GM19395 (cell line): ENCODE data around the gene LAMA4.
"Not testable (repeated sequence)": the region's sequence is repeated elsewhere in the genome, so short reads cannot be mapped to it uniquely, and the experiment has no call there.

Experiments used
- ATAC-seq: cut with Tn5 transposase; IDR thresholded peaks from one replicate; pipeline ENCODE4 v1.9.1; 2021; ENCODE audit warnings: mild to moderate bottlenecking, moderate library complexity; ENCODE audit not compliant: unreplicated experiment

LAMA4 gene

DNA sequence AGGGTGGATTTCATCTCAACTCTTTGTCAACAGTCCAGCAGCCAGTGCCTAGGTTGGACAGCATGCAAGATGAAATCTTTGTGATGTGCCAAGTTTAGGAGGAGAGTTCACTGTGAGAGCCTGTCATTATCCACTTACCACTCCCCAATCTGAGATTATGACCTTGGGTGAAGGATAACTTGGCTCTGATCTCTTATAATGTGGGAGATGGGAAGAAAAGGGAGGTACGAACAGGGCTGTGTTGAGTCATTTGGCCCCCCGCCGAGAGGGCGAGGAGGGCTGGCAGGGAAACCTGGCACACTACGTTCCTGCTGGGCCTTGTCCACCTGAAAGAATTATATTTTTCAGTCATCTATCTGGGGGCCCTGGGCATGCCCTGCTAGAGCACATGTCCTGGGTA, 35.8 kb downstream of the LAMA4 start:
- ATAC-seq: no peak

DNA sequence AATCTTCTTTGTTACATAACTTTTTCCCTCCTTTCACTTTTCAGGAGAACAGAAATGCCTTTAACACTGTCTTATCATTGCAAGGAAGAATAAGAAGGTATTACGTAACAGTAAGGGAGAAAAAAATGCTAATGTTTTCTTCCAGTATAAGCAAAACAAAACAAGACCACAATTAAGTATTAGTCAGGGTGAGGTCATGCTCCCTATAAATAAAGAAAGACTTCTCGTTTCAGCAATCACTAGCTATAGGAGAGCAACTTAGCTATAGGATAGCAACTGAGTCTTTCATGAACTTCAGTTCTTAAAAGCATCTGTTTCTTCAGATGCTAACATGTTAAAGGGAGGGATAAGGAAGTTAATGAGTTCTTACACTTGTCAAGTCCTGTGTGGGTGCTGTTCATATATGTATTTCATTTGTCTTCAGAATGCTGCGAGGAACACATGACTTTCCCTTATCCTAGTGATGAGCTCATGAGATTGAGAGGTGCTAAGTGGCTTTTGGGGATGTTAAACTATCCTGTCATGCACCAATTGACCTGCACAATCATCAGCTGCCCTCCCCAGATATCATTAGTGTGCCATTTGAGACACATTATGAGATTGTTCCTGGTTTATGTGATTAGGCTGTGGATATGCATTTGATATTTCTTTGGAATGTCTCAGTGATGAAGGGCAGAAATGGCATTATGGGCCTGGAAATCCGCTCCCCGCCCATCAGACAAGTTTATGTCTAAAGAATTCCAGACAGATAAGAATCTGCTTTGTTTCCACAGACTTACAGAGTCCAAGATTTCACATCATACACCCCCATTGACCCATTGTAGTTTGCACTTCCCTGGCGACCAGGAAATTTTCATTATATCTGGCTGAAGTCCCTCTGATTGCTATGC, 37.5 kb downstream of the LAMA4 start:
- no peak for ATAC-seq

DNA sequence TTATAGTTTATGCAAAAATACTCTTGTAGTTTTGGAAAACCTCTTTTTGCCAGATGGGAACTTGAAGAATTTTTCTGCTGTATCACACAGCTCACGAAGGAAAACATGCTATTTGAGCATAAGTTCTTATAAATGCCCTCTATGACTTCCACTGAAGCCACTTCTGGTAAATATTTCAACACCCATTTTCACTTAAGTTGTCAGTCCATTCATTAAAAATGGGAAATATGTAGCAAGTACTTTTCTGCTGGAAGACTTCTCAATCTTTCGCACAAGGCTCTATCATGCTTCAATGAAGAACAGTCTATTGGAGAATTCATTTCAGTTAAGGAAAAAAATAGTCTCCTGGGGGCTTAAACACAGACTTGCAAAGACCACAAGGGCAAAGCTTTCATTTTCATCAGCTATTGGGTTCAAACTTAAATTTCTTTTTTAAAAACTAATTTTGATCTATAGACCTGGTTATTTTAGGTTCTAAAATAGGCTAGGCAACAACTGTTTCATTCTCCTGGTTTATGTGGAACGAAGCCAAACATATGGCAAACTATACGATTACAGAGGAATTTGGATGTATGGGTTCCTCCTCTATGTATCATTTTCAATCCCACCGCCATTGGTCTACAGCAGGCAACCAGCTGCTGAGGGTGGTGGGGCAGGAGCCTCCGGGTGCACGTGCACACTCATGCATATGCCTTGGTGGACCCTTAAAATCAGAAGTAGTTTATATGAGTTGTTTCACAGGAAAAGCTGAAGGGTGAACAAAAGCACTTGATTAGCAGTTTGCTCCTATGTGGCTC, 38.7 kb downstream of the LAMA4 start:
- ATAC-seq: no peak

DNA sequence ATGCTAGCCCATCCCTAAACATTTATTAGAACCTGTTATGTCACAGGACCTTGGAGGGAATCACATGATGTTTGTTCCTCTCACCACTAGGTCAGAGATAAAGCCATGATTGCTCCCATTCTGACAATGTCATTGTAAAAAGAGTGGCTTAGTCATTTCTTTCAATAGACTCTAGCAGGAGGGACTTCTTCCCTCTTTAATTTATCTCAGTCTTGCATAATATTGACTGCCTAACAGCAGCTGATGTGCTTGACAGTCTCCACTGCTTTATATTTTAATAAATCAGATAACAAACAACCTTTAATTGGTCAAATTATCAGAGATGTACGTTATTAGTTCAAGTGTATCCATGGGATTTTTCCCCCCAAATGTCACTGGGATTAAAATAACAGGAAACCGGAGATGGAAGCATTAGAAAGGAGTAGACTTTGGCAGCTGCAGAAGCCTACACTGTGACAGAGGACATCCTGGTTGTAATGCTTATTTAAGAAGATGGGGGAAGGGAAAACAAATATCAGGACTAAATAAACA, 39.6 kb downstream of the LAMA4 start:
- ATAC-seq: no peak

DNA sequence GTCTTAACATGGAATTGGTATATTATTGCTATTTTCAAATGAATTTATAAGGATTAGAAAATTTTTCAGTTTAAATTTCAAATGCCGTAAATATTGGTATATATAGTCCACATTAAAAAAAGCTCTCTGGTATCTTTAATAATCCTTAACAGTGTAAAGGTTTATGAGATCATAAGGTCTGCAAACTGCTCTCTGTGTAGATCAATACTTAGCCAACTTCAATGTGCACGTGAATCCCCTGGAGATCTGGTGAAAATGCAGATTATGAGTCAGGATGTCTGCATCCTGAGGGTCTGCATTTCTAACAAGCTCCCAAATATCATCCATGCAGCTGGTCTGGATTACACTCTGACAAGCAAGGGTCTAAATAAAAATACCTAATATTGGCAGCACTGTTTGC, 43.5 kb downstream of the LAMA4 start:
- no peak for ATAC-seq

DNA sequence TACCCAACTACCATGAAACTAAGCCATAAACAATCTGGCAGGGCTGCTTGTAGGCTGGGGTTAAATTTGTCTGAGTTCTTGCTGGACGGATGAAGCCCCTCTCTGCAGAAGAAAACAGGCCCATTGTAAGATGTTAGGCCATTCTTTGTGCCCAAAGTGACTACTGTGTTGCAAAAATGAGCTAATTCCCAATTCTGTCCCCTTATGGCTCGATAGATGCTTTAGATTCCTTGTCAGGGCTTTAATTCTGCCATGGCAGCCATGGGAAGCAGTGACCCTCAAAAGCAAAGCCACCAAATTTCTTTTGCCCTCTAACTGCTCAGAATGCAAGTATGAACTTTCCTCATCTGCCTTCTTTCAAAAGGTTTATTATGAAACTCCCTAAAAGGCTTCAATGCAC, 45.2 kb downstream of the LAMA4 start:
- no peak for ATAC-seq

DNA sequence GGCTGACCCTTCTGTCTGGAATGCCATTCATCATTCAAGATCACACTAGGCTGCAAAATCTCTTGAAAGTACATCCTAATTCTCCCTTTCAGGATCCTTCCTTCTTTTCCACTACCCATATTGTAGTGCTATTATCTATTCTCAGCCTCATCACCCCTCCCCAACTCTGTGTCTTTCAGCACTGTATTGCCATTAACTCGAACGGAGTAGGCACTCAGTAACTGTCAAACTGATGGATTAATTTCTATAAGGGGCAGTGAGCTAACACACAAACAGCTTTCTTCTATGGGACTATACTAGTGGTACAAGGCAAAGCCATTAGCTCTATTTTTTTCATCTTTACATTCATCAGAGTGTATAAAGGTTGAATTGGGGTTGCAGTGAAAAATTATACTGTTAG, 46.6 kb downstream of the LAMA4 start:
- ATAC-seq: no peak

DNA sequence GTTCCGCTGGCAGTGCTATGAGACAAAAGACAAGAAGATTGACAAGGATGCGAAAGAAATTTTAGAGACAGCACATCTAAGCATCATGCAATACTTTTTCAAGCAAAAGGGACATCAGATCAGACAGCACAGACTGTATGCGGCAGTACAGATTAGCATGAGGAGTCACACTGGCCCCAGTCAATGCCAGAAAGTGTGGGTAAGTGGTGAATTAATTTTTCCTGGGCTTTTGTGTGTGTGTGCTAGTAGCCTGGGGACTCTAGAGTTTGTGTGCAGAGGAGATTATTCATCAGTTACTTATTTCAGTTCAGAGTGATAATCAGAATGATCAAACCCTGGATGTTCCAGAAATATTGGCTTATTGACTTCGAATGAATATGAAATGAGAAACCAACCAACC, 47.2 kb downstream of the LAMA4 start:
- ATAC-seq: no peak

DNA sequence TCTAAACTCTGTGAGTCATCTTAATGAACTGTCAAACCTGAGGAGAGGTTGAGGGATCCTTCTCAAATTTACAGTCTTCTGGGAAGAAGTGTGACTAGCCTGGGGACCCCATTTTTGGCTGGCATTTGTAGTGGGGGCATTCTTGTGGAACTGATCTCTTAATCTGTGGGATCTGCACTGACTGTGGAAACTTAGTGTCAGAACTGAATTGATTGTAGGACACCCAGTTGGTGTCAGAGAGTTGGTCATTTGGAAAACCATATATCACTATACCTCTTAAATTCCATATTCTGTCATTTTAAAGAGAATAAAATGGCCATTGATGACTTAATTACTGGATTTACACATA, 48.3 kb downstream of the LAMA4 start:
- ATAC-seq: no peak

DNA sequence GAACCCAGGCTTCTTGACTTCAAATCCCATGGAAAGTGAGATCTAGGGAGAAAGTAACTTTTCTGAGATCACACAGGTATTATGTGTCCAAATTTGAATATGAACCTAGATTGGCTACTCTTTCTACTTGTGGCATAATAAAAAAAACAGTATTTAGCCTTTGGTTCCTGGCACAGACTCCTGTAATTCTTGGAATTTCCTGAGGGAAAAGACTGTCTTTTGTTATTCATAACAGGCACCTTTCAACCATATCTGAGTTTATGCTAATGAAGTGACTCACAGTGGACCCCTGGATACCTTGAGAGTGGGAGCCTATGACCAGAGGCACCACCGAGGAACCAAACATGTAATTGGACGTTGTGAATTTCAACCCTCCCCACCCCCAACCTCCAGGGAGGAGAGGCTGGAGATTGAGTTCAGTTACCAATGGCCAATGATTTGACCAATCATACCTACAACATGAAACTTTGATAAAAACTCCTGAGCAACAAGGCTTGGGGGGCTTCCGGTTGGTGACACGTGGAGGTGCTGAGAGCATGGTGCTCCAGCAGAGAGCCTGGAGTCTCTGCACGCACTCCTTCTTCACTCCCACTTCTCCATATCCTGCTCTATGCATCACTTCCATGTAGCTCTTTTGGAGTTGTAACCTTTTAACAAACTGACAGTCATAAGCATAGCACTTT, 48.8 kb downstream of the LAMA4 start:
- ATAC-seq: no peak

DNA sequence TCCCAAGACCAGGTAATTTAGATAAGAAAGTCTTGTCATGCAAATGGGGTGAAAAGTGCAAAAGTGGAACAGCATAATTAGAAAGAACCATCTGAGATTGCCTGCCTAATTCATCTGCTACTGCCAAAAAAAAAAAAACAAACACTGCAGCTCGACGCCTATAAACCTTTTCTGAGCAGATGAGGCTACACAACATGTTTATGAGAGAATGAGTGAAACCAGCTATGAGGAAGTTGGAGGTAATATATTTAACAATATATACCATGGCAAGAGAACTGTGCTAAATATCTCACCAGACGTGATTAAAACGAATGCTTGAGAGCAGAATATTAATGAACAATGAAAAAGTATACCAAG, 50.0 kb downstream of the LAMA4 start:
- ATAC-seq: peak; percentile 9

DNA sequence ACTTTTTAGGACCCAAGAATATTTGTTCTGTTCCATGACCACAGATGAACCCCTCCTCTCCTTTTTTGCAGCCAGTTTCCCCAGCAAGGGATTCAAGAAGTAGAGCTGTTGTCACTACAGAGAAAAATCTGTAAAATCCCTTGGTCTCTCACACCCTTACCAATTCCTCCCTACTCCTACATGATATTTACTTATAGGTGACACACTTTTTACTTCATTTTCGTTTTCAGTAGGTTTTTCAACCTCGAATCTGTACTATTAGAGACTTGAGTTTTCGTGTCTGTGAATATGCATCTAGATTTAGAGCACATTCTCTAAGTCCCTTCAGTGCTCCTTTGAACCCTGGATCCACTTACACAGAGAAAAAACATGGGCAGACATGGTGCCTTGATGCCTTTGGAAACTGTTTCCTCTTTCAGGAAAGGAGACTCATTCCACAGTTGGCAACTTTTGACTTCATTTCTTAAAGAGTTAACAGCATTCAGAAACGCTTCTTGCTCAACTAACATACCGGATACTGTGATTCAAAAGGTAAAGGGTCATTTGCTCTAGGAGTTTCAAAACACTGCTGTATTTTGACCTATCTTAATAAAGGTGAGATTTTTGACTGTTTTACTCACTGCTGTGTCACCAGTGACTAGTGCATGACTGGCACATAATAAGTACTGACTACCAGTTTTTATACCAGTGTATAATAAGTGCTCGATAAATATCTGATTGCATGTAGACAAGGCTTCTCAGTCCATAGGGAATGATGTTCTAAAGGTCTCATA, 50.6 kb downstream of the LAMA4 start:
- ATAC-seq: peak; percentile 75

DNA sequence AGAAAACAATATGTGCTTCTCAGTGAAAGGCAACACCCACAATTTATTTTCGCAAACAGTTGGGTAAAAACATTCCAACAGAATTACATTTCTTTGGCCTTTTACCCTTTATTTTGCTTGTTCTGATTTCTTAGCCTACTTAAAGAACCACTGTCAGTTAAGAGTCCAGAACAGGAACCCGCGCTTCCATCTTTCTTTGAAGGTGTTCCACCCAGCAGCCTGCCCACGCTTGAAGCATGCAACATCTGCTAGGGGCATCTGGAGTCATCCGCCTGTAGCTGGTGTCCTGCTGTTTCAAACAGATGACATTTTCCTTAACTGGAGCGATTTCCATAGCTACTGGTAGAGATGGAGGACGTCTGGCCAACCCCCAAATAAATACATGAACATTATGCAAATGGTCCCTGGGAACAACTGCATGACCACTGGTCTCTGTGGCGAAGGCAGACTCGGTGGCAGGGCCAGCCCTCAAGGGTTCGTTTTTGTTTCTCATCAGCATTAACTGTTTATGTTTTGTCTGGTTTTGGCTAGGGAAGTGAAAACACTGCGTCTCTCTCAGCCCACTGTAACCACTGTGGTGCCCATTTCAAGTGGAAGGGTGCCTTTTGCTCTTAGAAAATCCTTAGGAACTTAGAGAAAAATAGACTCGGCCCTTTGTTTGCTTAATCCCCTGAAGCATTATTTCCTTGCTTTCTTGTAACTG, 51.6 kb downstream of the LAMA4 start:
- ATAC-seq: peak; percentile 81

DNA sequence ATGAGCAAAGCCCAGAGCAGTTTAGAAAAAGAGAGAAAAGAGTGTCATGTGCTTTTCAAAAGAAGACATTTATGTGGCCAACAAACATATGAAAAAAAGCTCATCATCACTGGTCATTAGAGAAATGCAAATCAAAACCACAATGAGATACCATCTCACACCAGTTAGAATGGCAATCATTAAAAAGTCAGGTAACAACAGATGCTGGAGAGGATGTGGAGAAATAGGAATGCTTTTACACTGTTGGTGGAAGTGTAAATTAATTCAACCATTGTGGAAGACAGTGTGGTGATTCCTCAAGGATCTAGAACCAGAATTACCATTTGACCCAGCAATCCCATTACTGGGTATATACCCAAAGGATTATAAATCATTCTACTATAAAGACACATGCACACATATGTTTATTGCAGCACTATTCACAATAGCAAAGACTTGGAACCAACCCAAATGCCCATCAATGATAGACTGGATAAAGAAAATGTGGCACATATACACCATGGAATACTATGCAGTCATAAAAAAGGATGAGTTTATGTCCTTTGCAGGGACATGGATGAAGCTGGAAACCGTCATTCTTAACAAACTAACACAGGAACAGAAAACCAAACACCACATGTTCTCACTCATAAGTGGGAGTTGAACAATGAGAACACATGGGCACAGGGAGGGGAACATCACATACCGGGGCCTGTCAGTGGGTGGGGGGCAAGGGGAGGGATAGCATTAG, 54.0 kb downstream of the LAMA4 start:
- not testable (repeated sequence) for ATAC-seq

DNA sequence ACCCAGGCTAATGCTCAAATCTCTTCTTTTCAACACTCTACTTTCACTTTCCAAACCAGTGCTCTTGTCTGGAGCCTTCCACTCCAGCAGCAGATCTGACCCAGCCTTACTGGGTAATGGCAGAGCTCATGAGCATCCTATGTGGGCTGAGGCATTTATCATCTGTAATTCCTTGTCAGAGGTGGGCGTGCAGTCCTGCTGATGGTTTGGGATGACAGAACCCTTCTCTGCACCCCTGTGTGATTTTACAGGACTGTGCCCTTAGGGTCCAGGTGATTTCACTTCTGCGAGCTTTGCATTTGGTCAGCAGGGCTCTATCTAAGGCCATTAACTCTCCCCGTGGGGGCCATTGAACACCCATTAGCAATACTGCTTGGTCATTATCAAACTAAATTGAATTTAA, 55.4 kb downstream of the LAMA4 start:
- no peak for ATAC-seq

DNA sequence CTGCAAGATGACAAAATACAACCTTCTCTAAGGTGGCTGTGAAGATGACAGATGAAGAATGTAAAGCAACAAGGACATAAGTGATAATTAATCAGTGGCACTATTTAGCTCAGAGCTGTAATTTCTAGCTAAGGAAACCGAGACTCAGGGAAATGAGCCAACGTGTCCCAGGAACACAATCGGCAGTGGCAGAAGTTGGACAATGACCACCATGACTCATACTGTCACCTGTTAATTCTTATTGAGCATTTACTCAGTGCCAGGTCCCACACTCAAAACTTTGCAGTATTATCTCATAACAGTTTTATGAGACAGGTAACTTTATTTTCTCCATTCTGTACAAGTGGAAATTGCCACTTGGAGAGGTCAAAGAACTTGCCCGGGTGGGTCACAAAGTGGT, 55.8 kb downstream of the LAMA4 start:
- no peak for ATAC-seq

DNA sequence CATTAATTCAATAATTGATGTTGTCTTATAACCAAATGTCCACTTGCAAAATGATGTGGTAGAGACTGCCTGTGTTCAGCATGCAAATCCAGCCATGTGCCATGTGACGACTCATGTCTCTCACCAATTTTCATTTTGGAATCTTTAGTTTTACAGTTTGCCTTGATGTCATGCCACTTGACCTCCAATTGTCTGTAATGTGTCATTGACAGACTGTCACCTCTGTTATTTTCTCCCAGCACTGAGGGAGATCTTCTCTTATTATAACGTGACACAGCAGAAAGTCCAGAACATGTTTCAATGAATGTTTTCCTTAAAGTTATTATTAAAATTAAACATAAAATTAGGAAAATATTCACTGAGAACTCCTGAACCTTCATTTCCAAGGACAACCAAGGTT, 56.7 kb downstream of the LAMA4 start:
- no peak for ATAC-seq

DNA sequence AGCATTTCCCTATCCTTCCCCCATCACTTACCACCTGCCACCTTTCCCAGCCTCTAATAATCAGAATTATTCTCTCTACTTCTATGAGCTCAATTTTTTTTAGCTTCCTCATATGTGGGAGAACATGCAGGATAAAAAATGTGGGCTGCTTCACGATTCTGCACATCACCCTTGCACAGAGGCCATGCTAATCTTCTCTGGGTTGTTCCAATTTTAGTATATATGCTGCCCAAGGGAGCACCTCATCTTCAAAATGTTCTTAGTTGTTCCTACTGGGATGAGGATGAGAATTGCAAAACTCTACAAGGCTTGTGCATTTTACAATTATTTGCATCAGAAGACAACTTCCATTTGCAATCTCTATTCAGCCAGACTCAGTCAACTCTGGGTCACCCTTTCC, 58.1 kb downstream of the LAMA4 start:
- no peak for ATAC-seq

DNA sequence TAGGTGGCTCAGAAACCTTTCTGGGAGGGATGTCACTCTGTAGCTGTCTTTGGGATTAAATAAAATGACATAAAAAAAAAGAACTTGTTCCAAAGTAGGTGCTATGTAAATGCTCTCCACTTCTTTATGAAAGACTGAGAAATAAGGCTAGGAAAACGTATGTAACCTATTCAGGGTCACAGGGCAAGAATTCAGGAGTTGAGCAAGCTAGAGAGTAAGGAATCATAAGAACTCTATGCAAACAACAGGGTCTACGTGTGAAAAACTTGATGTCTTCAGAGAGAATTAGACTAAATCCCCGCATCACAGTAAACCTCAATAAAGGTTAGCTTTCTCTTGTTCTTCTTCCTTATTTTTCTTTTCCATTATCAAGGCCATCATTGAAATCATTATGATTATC, 59.2 kb downstream of the LAMA4 start:
- ATAC-seq: no peak

DNA sequence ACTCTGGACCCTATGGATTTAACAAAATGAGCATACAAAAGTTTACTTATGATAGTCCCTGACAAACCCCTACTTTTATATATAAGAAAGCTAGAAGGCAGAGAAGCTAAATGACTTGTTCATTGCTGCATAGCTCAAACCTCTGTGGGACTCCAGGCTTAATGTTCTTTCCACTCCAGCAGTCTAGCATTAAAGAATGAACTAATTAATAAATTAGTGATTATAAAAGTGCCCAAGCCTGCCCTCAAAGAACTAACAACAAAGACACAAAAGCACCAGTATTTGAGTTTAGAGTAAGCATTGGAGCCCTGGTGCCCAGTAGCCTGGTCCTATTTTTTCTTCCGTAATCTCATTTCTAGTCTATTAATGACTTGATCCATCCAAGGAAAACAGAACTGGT, 59.9 kb downstream of the LAMA4 start:
- no peak for ATAC-seq
